ENCODE data around the gene DNAH17.

DNAH17 gene

DNA sequence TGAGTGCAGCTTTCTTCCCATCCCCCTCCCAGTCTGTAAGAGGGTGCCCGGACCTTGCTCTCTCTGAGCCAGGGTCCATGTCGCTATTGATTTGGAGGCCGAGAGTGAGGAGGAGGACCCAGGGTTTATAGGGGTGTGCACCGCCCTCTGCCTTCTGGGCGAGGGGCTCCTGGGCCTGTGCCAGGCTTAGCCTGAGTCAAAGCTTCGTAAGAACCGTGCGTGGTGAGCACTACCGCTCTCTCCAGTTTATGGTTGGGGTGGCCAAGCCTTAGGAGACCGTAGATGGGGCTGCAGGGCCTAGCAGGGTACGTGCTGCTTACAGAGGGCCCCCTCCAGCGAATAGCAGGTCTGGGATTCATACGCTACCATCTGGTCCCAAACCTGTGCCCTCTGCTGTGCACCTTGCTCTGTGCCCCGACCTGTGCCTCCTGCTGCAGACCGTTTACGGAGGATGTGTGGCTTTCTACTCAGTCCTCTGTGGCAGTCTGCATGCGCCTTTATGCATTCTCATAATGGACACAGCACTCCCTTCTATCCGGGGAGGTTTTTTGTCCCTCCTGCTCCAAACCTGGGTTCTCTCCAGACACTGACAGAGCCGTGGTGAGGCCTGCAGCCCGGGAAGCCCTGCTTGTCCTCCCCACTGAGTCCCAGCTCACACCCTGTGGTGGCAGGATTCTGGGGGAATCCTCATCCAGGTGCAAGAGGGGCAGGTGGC is 144.0 kb downstream of the DNAH17 start:
- Histone ChIP-seq H3K9ac (ENCODE audit: low read length) (no peak overlapping the region), H3K4me3 (ENCODE audit: low read depth in 1 of 2, low read length in 2 of 2) (no peak overlapping the region), H3K36me3 (ENCODE audit: insufficient read depth, low read length) (peaks cover 4% of the 10 kb centered on the region), H3K27ac (ENCODE audit: low read depth, low read length) (no peak overlapping the region), H3K27me3 (ENCODE audit: control insufficient read depth in 1 of 2, insufficient read depth in 2 of 2, low read length in 2 of 2) (peaks cover 0 to 5% of the 10 kb centered on the region in 2 donors), H3K9me3 (ENCODE audit: low read length) (no peaks in the 10 kb centered on the region), H3K4me1 (ENCODE audit: insufficient read depth, low read length) (peaks cover 5% of the 10 kb centered on the region)

- no peak overlapping the region for H3K27ac ChIP-seq (ENCODE audit: low read depth, low read length)
- H3K4me1 ChIP-seq (ENCODE audit: insufficient read depth, low read length) = peaks cover 5% of the 10 kb centered on the region
Observed at GRCh38 chr17:78432226-78433012, 144.8 kb downstream of the DNAH17 start.

GRCh38 chr17:78431692-78431958 is 145.6 kb downstream of the DNAH17 start:
- no peaks in the 10 kb centered on the region for H3K27me3 ChIP-seq (ENCODE audit: control insufficient read depth in 1 of 2, insufficient read depth in 2 of 2, low read length in 2 of 2)
- H3K9me3 ChIP-seq (ENCODE audit: low read length) = no peaks in the 10 kb centered on the region
- no peak overlapping the region for H3K4me3 ChIP-seq (ENCODE audit: low read depth in 1 of 2, low read length in 2 of 2)
- peaks cover 4% of the 10 kb centered on the region for H3K36me3 ChIP-seq (ENCODE audit: insufficient read depth, low read length)
- peaks cover 5% of the 10 kb centered on the region for H3K4me1 ChIP-seq (ENCODE audit: insufficient read depth, low read length)
- no peak overlapping the region for H3K9ac ChIP-seq (ENCODE audit: low read length)
- no peak overlapping the region for H3K27ac ChIP-seq (ENCODE audit: low read depth, low read length)

More at GRCh38 chr17:78432226-78433012, 144.8 kb downstream of the DNAH17 start:
- H3K36me3 ChIP-seq (ENCODE audit: insufficient read depth, low read length) = peaks cover 4% of the 10 kb centered on the region
- no peaks in the 10 kb centered on the region for H3K27me3 ChIP-seq (ENCODE audit: control insufficient read depth in 1 of 2, insufficient read depth in 2 of 2, low read length in 2 of 2)
- no peak overlapping the region for H3K9ac ChIP-seq (ENCODE audit: low read length)
- H3K9me3 ChIP-seq (ENCODE audit: low read length) = no peaks in the 10 kb centered on the region
- H3K4me3 ChIP-seq (ENCODE audit: low read depth in 1 of 2, low read length in 2 of 2) = no peak overlapping the region

GRCh38 chr17:78430892-78431691 is 146.1 kb downstream of the DNAH17 start:
- no peak overlapping the region for H3K27ac ChIP-seq (ENCODE audit: low read depth, low read length)
- no peaks in the 10 kb centered on the region for H3K27me3 ChIP-seq (ENCODE audit: control insufficient read depth in 1 of 2, insufficient read depth in 2 of 2, low read length in 2 of 2)
- H3K36me3 ChIP-seq (ENCODE audit: insufficient read depth, low read length) = peaks cover 4% of the 10 kb centered on the region
- H3K4me1 ChIP-seq (ENCODE audit: insufficient read depth, low read length) = peaks cover 5% of the 10 kb centered on the region
- no peak overlapping the region for H3K9ac ChIP-seq (ENCODE audit: low read length)
- no peak overlapping the region for H3K4me3 ChIP-seq (ENCODE audit: low read depth in 1 of 2, low read length in 2 of 2)
- no peaks in the 10 kb centered on the region for H3K9me3 ChIP-seq (ENCODE audit: low read length)

GRCh38 chr17:78429618-78429995 is 147.6 kb downstream of the DNAH17 start:
- H3K27me3 ChIP-seq (ENCODE audit: control insufficient read depth in 1 of 2, insufficient read depth in 2 of 2, low read length in 2 of 2) = no peaks in the 10 kb centered on the region
- peaks cover 5% of the 10 kb centered on the region for H3K4me1 ChIP-seq (ENCODE audit: insufficient read depth, low read length)
- no peak overlapping the region for H3K4me3 ChIP-seq (ENCODE audit: low read depth in 1 of 2, low read length in 2 of 2)
- H3K36me3 ChIP-seq (ENCODE audit: insufficient read depth, low read length) = peaks cover 12% of the 10 kb centered on the region
- H3K9ac ChIP-seq (ENCODE audit: low read length) = no peak overlapping the region
- no peaks in the 10 kb centered on the region for H3K9me3 ChIP-seq (ENCODE audit: low read length)
- no peak overlapping the region for H3K27ac ChIP-seq (ENCODE audit: low read depth, low read length)

DNA sequence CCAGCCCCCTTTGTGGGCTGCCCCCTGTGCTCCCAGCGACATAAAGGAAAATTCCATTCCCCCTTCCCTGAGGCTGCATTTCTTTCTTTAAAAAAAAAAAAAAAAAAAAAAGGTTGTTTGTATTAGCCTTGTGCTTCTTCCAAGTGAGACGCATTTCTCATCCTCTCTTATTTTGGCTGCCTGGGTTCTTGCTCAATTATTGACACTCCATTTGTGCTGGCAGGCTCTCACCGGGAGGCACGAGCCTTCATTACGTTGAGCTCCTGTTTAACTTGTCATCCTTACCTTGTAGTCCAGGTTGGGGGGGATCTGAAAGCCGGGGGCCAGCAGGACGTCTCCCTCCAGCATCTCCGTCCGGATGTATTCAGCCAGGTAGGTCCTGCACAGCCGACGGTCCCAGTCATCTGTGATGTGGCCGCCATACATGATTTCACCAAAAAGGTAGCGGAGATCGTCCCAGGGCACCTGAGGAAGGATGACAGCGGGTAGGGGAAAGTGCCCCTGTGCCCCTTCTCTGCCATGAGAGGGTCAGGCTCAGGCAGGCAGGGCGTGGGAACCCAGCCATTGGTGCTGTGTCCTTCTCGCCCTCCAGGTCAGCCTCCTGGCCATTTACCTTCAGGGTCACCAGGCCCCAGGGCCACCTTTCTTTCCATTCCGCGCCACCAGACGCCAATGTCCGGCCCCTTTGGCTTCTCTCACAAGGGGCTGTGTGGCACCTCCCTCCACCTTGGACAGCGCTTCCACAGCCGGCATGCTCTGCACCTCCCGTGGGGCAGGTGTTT is 148.2 kb downstream of the DNAH17 start:
- Histone ChIP-seq H3K27me3 (ENCODE audit: control insufficient read depth in 1 of 2, insufficient read depth in 2 of 2, low read length in 2 of 2) (no peaks in the 10 kb centered on the region), H3K27ac (ENCODE audit: low read depth, low read length) (no peak overlapping the region), H3K4me3 (ENCODE audit: low read depth in 1 of 2, low read length in 2 of 2) (no peak overlapping the region), H3K36me3 (ENCODE audit: insufficient read depth, low read length) (peaks cover 17% of the 10 kb centered on the region), H3K9ac (ENCODE audit: low read length) (no peak overlapping the region), H3K4me1 (ENCODE audit: insufficient read depth, low read length) (peaks cover 5% of the 10 kb centered on the region), H3K9me3 (ENCODE audit: low read length) (no peaks in the 10 kb centered on the region)

DNA sequence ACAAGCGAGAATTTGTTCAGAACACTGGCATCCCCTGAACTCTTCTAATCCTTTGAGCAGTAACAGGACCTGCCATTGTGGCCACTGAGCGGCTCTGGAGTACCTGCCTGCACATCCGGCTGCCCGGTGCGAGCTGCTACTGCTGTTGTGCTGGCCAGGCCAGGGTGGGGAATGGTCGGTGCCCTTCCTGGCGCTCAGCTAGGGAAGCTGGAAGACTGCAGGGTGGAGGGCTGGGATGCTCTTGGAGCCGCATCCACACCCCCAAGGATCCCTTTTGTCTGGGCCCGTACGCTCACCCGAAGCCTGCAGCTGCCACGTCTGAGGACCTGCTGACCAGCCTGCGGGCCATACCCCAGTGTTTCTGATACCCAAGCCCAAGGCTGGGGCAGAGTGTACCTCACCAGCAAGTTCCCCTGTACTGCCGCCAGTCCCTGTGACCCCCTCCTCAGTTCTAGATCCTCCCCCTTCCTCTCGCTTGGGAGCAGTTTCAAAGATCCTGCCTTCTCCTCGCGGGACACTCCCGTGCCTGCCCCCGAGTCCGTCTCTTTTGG is 149.1 kb downstream of the DNAH17 start:
- Histone ChIP-seq H3K9me3 (ENCODE audit: low read length) (no peaks in the 10 kb centered on the region), H3K9ac (ENCODE audit: low read length) (no peak overlapping the region), H3K36me3 (ENCODE audit: insufficient read depth, low read length) (peaks cover 25% of the 10 kb centered on the region), H3K4me3 (ENCODE audit: low read depth in 1 of 2, low read length in 2 of 2) (no peak overlapping the region), H3K27me3 (ENCODE audit: control insufficient read depth in 1 of 2, insufficient read depth in 2 of 2, low read length in 2 of 2) (no peaks in the 10 kb centered on the region), H3K4me1 (ENCODE audit: insufficient read depth, low read length) (peaks cover 5% of the 10 kb centered on the region), H3K27ac (ENCODE audit: low read depth, low read length) (no peak overlapping the region)

DNA sequence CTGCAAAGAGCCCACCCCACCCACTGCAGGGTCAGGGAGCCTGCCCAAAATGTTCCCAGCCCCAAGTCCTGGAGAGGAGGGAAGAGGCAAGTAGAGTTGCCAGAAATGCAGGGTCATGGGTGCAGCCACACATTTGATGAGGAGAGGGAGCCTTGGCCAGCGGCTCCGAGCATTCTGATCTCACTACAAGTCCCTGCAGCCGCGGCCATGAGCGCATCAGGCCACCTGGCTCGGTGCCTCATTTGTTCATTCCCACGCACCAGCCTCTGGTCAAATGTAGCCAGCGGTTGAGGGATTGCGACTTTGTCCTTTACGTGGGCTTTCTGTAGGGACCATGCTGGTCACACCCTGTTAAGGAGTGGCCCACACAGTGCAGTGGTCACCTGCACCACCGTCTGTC is 150.1 kb downstream of the DNAH17 start:
- no peaks in the 10 kb centered on the region for H3K4me1 ChIP-seq (ENCODE audit: insufficient read depth, low read length)
- H3K9me3 ChIP-seq (ENCODE audit: low read length) = no peaks in the 10 kb centered on the region
- H3K27ac ChIP-seq (ENCODE audit: low read depth, low read length) = no peak overlapping the region
- H3K9ac ChIP-seq (ENCODE audit: low read length) = no peak overlapping the region
- H3K36me3 ChIP-seq (ENCODE audit: insufficient read depth, low read length) = peaks cover 27% of the 10 kb centered on the region
- no peaks in the 10 kb centered on the region for H3K27me3 ChIP-seq (ENCODE audit: control insufficient read depth in 1 of 2, insufficient read depth in 2 of 2, low read length in 2 of 2)
- no peak overlapping the region for H3K4me3 ChIP-seq (ENCODE audit: low read depth in 1 of 2, low read length in 2 of 2)

DNA sequence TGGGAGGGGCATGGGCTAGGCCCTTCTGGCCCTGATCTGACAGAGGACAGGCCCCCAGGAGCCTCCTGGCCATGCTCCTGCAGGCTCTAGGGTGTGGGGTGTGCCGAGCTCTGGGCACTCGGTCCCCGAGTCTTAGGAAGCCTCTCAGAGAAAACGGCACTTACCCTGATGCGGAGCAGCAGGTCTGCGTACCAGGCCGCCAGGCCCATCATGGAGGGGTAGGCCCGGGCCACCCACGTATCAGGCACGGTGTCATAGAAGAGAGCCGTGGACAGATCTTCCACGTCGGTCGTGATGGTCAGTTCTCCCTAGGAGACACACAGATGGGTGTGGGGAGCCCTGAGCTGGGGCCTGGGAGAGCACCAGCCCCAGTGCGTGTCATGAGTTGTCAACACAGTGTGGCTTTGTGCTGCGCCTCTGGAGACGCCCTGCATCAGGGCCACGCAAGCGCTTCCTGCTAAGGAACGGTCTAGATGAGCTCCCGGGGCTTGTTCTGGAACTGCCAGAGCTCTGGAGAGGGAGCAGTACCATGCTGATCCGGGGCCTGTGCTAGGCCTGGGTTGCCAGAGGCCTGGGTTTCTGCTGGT is 150.8 kb downstream of the DNAH17 start:
- Histone ChIP-seq H3K27ac (ENCODE audit: low read depth, low read length) (no peak overlapping the region), H3K4me3 (ENCODE audit: low read depth in 1 of 2, low read length in 2 of 2) (no peak overlapping the region), H3K36me3 (ENCODE audit: insufficient read depth, low read length) (peaks cover 27% of the 10 kb centered on the region), H3K9me3 (ENCODE audit: low read length) (no peaks in the 10 kb centered on the region), H3K9ac (ENCODE audit: low read length) (no peak overlapping the region), H3K4me1 (ENCODE audit: insufficient read depth, low read length) (no peaks in the 10 kb centered on the region), H3K27me3 (ENCODE audit: control insufficient read depth in 1 of 2, insufficient read depth in 2 of 2, low read length in 2 of 2) (no peaks in the 10 kb centered on the region)

DNA sequence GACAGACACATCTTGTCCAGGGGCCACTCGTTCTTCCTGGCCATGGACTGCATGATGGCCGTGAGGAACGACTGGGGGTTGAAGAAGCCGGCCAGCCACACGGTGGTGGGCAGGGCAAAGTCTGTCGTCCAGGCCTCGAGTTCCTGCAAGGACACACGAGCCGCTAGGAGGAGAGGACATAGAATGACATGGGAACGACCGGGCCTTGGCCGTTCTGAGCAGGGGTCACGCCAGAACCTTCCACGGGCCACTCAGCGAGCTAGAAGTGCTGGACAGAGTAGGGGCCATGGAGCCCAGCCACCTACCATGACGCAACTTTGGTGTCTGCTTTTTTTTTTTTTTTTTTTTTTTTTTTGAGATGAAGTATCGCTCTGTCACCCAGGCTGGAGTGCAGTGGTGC is 151.8 kb downstream of the DNAH17 start:
- Histone ChIP-seq H3K9me3 (ENCODE audit: low read length) (no peaks in the 10 kb centered on the region), H3K27me3 (ENCODE audit: control insufficient read depth in 1 of 2, insufficient read depth in 2 of 2, low read length in 2 of 2) (no peaks in the 10 kb centered on the region), H3K4me3 (ENCODE audit: low read depth in 1 of 2, low read length in 2 of 2) (no peak overlapping the region), H3K4me1 (ENCODE audit: insufficient read depth, low read length) (no peaks in the 10 kb centered on the region), H3K27ac (ENCODE audit: low read depth, low read length) (no peak overlapping the region), H3K9ac (ENCODE audit: low read length) (no peak overlapping the region), H3K36me3 (ENCODE audit: insufficient read depth, low read length) (peaks cover 27% of the 10 kb centered on the region)
